ENCODE results near the gene TNFRSF13B. TPM values are rescaled to one million over a fixed set of nuclear protein-coding genes. Genes with fewer than 3 reads are reported as not detected.

TNFRSF13B gene
- total RNA-seq, 1 donor from 2014 or later = not detected

GRCh38 chr17:16940116-16940881 is 31.6 kb downstream of the TNFRSF13B start:
- H3K9me3 Mint-ChIP-seq (ENCODE audit: low read depth) = no peaks in the 10 kb centered on the region
- no peak for TF ChIP-seq CTCF (IDR thresholded peaks at IDR 0.05)
- no peaks in the 10 kb centered on the region for H3K36me3 Mint-ChIP-seq (ENCODE audit: low read depth)
- peaks cover 16% of the 10 kb centered on the region for H3K4me1 Mint-ChIP-seq (ENCODE audit: low read depth)
- peaks cover 14% of the 10 kb centered on the region for H3K27me3 Mint-ChIP-seq (ENCODE audit: low read depth)
- no peak overlapping the region for H3K4me3 Mint-ChIP-seq (ENCODE audit: unreplicated experiment)
- H3K27ac Mint-ChIP-seq (ENCODE audit: unreplicated experiment) = no peak overlapping the region
- DNase-seq (ENCODE audit: low spot score) = peak; percentile 84

GRCh38 chr17:16939606-16940115 is 32.3 kb downstream of the TNFRSF13B start:
- Mint-ChIP-seq H3K4me3 (ENCODE audit: unreplicated experiment) (no peak overlapping the region), H3K27me3 (ENCODE audit: low read depth) (peaks cover 14% of the 10 kb centered on the region), H3K9me3 (ENCODE audit: low read depth) (no peaks in the 10 kb centered on the region), H3K4me1 (ENCODE audit: low read depth) (peaks cover 16% of the 10 kb centered on the region), H3K27ac (ENCODE audit: unreplicated experiment) (no peak overlapping the region), H3K36me3 (ENCODE audit: low read depth) (no peaks in the 10 kb centered on the region)
- no peak for TF ChIP-seq CTCF (IDR thresholded peaks at IDR 0.05)
- DNase-seq (ENCODE audit: low spot score) = peak; percentile 86

GRCh38 chr17:16939208-16939576 is 32.7 kb downstream of the TNFRSF13B start:
- Mint-ChIP-seq H3K4me1 (ENCODE audit: low read depth) (peaks cover 16% of the 10 kb centered on the region), H3K36me3 (ENCODE audit: low read depth) (no peaks in the 10 kb centered on the region), H3K9me3 (ENCODE audit: low read depth) (no peaks in the 10 kb centered on the region), H3K4me3 (ENCODE audit: unreplicated experiment) (no peak overlapping the region), H3K27ac (ENCODE audit: unreplicated experiment) (no peak overlapping the region), H3K27me3 (ENCODE audit: low read depth) (peaks cover 14% of the 10 kb centered on the region)
- no peak for DNase-seq (ENCODE audit: low spot score)
- TF ChIP-seq CTCF (IDR thresholded peaks at IDR 0.05) = no peak

GRCh38 chr17:16938496-16939207 is 33.3 kb downstream of the TNFRSF13B start:
- no peaks in the 10 kb centered on the region for H3K9me3 Mint-ChIP-seq (ENCODE audit: low read depth)
- peaks cover 16% of the 10 kb centered on the region for H3K4me1 Mint-ChIP-seq (ENCODE audit: low read depth)
- H3K27me3 Mint-ChIP-seq (ENCODE audit: low read depth) = peaks cover 14% of the 10 kb centered on the region

More at GRCh38 chr17:16938496-16939207, 33.3 kb downstream of the TNFRSF13B start:
- no peak for TF ChIP-seq CTCF (IDR thresholded peaks at IDR 0.05)
- peak; percentile 48 for DNase-seq (ENCODE audit: low spot score)
- no peaks in the 10 kb centered on the region for H3K36me3 Mint-ChIP-seq (ENCODE audit: low read depth)
- H3K4me3 Mint-ChIP-seq (ENCODE audit: unreplicated experiment) = no peak overlapping the region
- H3K27ac Mint-ChIP-seq (ENCODE audit: unreplicated experiment) = no peak overlapping the region
